ENCODE measurements around the gene CUZD1.

CUZD1 gene

GRCh38 chr10:122847782-122848604 is 2.3 kb upstream of the CUZD1 start:
- no peak overlapping the region for H3K4me3 ChIP-seq (ENCODE audit: low read depth, low read length)
- in situ Hi-C loops (cut with HindIII; ENCODE audit: low sequenced_read_pairs), result no loop called here
- TF ChIP-seq CTCF (IDR thresholded peaks at IDR 0.05; ENCODE audit: low read depth, low read length), result no peak

GRCh38 chr10:122844146-122844545 is 1.5 kb downstream of the CUZD1 start:
- no peak for TF ChIP-seq CTCF (IDR thresholded peaks at IDR 0.05; ENCODE audit: low read depth, low read length)
- H3K4me3 ChIP-seq (ENCODE audit: low read depth, low read length), result no peak overlapping the region
- no peak for DNase-seq (ENCODE audit: low read depth, low spot score)
- in situ Hi-C loops (cut with HindIII; ENCODE audit: low sequenced_read_pairs), result no loop called here

More at GRCh38 chr10:122847782-122848604, 2.3 kb upstream of the CUZD1 start:
- DNase-seq (ENCODE audit: low read depth, low spot score), result peak; percentile 36

GRCh38 chr10:122841569-122841968 is 4.1 kb downstream of the CUZD1 start:
- in situ Hi-C loops (cut with HindIII; ENCODE audit: low sequenced_read_pairs), result no loop called here
- H3K4me3 ChIP-seq (ENCODE audit: low read depth, low read length), result no peak overlapping the region
- no peak for DNase-seq (ENCODE audit: low read depth, low spot score)
- no peak for TF ChIP-seq CTCF (IDR thresholded peaks at IDR 0.05; ENCODE audit: low read depth, low read length)

GRCh38 chr10:122839505-122839904 is 6.2 kb downstream of the CUZD1 start:
- TF ChIP-seq CTCF (IDR thresholded peaks at IDR 0.05; ENCODE audit: low read depth, low read length), result no peak
- in situ Hi-C loops (cut with HindIII; ENCODE audit: low sequenced_read_pairs), result no loop called here
- H3K4me3 ChIP-seq (ENCODE audit: low read depth, low read length), result no peak overlapping the region
- DNase-seq (ENCODE audit: low read depth, low spot score), result no peak

- DNase-seq (ENCODE audit: low read depth, low spot score), result no peak
- in situ Hi-C loops (cut with HindIII; ENCODE audit: low sequenced_read_pairs), result no loop called here
- TF ChIP-seq CTCF (IDR thresholded peaks at IDR 0.05; ENCODE audit: low read depth, low read length), result no peak
- H3K4me3 ChIP-seq (ENCODE audit: low read depth, low read length), result no peak overlapping the region
Observed at GRCh38 chr10:122838880-122839279, 6.8 kb downstream of the CUZD1 start.

GRCh38 chr10:122835908-122836307 is 9.7 kb downstream of the CUZD1 start:
- in situ Hi-C loops (cut with HindIII; ENCODE audit: low sequenced_read_pairs), result no loop called here
- TF ChIP-seq CTCF (IDR thresholded peaks at IDR 0.05; ENCODE audit: low read depth, low read length), result no peak
- no peak for DNase-seq (ENCODE audit: low read depth, low spot score)
- H3K4me3 ChIP-seq (ENCODE audit: low read depth, low read length), result no peak overlapping the region
